CD4-positive, alpha-beta T cell treated with Interleukin-21 for 1 hour (primary cell): ENCODE data around the gene ZSCAN32.

Experiments
- DNase-seq: peaks from one replicate; pipeline ENCODE4 v3.0.0-alpha.2; 2020

ZSCAN32 gene

DNA sequence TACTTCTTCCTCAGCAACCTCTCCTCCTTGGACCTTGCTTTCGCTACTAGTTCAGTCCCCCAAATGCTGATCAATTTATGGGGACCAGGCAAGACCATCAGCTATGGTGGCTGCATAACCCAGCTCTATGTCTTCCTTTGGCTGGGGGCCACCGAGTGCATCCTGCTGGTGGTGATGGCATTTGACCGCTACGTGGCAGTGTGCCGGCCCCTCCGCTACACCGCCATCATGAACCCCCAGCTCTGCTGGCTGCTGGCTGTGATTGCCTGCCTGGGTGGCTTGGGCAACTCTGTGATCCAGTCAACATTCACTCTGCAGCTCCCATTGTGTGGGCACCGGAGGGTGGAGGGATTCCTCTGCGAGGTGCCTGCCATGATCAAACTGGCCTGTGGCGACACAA, 44.7 kb downstream of the ZSCAN32 start:
- no peak for DNase-seq

DNA sequence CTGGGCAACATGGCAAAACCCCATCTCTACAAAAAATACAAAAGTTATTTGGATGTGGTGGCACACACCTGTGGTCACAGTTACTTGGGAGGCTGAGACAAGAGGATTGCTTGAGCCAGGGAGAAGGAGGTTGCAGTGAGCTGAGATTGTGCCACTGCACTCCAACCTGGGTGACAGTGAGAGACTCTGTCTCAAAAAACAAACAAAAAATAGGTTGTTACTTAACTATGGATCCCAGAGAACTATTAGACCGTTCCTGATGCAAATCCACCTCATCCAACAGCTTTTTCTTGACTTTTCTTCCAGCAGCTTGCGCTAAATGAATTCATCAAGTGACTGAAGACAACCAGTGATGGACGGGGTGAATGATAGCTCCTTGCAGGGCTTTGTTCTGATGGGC, 45.2 kb downstream of the ZSCAN32 start, which contains the start of gene OR2C1:
Gene OR2C1, plus strand, starts transcription at position 301 of the 400 bp plus-strand sequence. Its CDS starts 52 bp downstream, at position 353.
- no peak for DNase-seq

DNA sequence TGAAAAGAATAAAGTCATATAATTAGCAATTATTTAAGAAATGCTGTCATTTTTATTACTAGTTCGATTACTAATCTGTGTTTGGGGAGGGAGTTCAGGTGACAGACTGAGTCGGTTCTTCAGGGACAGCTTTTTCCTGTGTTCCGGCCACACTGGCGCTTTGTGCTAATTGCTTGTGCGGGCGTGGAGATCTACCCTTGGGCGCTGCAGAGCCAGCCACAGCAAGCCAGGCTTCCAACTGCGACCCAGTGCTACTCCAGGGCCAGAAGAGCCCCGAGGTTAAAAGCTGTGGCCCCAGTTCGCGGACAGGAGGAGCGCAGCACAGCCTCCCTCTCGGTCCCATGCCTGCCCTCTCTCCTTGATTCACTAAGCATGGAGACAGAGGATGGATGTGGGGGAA, 51.6 kb downstream of the ZSCAN32 start:
- no peak for DNase-seq

DNA sequence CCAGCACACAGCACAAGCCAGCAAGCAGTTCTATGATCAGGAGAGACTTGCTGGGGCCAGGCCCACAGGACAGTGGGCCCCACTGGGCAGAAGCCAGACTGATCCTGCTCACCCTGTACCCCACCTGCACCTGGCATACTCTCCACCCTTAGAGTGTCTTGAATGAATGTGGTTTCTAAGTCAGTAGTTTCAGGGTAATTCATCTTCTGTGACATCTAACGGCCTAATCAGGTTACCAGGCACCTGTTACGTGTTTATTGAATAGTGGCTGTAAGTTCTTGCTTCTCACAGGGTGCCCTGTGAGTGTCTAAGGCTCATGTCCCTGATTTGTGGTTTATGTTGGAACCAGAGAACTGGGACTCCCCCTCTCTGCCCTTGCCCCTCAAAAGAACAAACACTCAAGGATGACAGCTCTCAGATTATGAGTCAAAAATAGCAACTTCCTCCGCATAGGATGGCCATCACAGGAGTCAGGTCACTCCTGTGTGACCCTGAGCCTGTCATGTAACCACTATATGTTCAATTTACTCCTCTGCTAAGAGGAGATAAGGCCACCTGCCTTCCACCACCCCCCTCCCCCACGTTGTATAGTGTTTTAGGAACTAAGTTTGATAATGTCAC, 52.1 kb downstream of the ZSCAN32 start:
- DNase-seq = no peak

DNA sequence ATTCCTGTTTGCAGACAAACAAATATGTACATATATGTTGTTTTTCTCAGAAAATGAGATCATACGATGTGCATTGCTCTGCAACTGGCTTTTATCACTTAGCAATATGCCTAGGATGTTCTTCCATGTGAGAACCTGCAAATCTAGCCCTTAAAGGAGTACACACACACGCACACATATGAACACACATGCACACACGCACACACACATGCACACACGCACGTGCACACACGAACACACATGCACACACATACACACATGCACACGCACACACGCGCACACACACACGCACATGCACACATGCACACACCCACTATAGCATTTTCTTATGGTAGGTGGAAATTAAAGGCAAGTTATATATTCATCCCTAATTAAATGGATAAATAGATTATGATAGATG, 53.2 kb downstream of the ZSCAN32 start:
- DNase-seq = no peak

DNA sequence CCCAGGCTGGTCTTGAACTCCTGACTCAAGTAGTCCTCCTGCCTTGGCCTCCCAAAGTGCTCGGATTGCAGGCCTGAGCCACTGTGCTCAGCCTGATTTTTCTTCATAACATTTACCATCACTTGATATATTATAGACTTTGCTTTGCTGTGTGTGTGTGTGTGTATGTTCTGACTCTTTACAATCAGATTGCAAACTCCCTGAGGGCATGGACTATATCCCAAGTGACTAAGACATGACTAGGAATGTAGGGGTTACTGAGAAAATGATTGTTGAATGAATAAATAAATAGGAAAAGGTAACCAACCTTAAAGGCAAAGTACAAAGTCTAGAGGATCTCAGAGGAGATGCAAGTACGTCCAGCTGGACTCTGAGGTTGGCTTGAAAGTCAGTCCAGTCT, 54.8 kb downstream of the ZSCAN32 start:
- no peak for DNase-seq
